ENCODE measurements around the gene ADAMTS15.

The ADAMTS15 gene

GRCh38 chr11:130518164-130518680 lies 69.8 kb downstream of the ADAMTS15 start:
- no peak for DNase-seq

DNA sequence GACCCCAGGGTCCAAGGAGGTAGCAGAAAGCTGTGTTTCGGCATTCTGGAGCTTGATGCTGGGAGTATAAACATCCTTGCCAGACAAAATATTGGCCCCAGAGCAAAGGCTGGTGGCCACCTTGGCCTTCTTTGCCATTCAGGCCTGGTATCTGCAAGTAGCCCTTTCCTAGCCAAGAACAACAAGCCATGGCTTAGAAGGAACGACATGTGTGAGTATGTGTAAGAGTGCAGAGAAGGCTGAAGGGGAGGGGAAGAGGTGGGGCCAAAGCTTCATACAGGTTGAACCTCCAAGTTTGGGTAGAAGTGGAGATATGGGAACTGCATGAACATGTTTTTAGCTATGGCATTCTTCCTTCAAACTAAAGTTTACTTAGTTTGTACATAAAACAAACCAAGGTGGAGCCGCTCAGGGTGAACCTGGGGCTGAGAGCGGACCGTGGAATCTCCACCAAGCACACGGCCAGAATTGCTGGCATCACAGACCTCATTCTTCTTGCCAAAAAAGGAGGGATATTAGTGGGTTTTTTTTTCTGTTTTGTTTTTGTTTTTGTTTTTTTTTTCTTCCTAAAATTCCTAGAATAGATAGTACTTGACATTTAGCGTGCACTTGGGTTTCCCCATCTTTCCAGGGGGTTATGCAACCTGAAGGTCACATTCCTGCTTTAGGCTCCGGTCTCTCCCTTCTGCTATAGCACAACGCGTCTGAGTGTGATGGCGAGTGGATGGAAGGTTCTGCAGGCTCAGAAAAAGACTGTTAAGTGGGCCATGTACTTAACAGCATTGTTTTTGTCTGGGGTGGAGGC lies 70.9 kb downstream of the ADAMTS15 start:
- no peak for DNase-seq

DNA sequence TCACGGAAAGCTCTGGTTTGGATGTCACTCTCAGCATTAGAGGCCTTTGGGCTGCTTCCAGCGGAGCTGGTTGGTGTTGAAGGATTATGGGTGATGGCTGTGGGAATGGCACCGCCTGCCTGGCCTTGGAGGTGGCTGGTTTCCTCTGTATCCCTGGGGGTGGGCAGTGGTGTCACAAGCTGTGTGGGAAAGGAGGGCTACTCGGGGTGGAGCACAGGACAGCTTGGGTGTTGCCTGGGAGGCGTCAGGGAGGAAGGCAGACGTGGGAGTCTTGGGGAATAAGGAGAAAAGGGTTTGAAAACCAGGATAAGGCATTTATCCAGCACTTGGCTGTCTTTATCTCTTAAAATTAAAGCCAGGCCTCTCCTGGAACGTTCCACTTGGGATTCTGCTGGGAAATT lies 71.8 kb downstream of the ADAMTS15 start:
- no peak for DNase-seq

GRCh38 chr11:130522284-130522961 lies 74.0 kb downstream of the ADAMTS15 start:
- DNase-seq: no peak

GRCh38 chr11:130523166-130523565 lies 74.7 kb downstream of the ADAMTS15 start:
- DNase-seq: no peak

DNA sequence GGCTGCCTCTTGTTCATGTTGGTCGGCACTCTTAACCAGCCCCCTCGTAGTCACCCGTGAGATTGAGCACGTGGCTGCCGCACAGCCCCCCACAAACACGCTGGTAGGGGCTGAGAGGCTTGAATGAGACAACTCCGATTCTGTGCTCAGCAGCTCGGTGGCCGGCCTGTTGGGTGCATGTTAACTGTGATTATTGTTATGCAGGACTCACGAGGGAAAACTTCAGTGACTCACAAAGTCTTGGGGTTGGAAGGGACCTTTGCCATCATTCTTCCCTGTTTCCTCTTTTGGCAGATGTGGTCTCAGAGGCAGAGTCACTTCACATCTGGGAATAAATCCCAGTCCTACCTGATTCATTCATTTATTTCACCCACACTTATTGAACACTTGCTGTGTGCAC lies 75.2 kb downstream of the ADAMTS15 start:
- DNase-seq: no peak

- no peak for DNase-seq
These were observed 75.8 kb downstream of the ADAMTS15 start for GRCh38 chr11:130524132-130524790.

GRCh38 chr11:130525307-130525706 lies 76.9 kb downstream of the ADAMTS15 start:
- DNase-seq: no peak
